ENCODE results near the gene HSPB3. TPM values are rescaled to one million over a fixed set of nuclear protein-coding genes. Genes with fewer than 3 reads are reported as not detected.
"Not testable (repeated sequence)": the region's sequence is repeated elsewhere in the genome, so short reads cannot be mapped to it uniquely, and the experiment has no call there.

Gene HSPB3
- total RNA-seq, 1 donor from 2014 or later, result 1.1 TPM

GRCh38 chr5:54484219-54484894, 28.9 kb downstream of the HSPB3 start:
- H3K36me3 ChIP-seq, result no peaks in the 10 kb centered on the region
- no peak for ATAC-seq
- no peak for TF ChIP-seq CTCF (IDR thresholded peaks at IDR 0.05)
- no peaks in the 10 kb centered on the region for H3K4me1 ChIP-seq
- intact Hi-C loops (cut with DNase I), result no loop called here
- H3K9me3 ChIP-seq, result no peaks in the 10 kb centered on the region
- no peak overlapping the region for H3K27ac ChIP-seq
- no peak overlapping the region for H3K4me3 ChIP-seq
- no peaks in the 10 kb centered on the region for H3K27me3 ChIP-seq
- DNase-seq, result no peak

GRCh38 chr5:54485659-54486058, 30.2 kb downstream of the HSPB3 start:
- intact Hi-C loops (cut with DNase I); H3K4me3 ChIP-seq; H3K36me3 ChIP-seq; H3K4me1 ChIP-seq; DNase-seq; H3K9me3 ChIP-seq; H3K27ac ChIP-seq; ATAC-seq; H3K27me3 ChIP-seq: not testable (repeated sequence)

GRCh38 chr5:54489648-54489979, 34.1 kb downstream of the HSPB3 start:
- DNase-seq; H3K27me3 ChIP-seq; H3K36me3 ChIP-seq; H3K9me3 ChIP-seq; H3K4me3 ChIP-seq; H3K4me1 ChIP-seq; H3K27ac ChIP-seq; ATAC-seq; intact Hi-C loops (cut with DNase I): not testable (repeated sequence)

GRCh38 chr5:54491326-54491725, 35.8 kb downstream of the HSPB3 start:
- H3K9me3 ChIP-seq, result no peaks in the 10 kb centered on the region
- intact Hi-C loops (cut with DNase I), result no loop called here
- ATAC-seq, result no peak

GRCh38 chr5:54492178-54492577, 36.7 kb downstream of the HSPB3 start:
- no peaks in the 10 kb centered on the region for H3K36me3 ChIP-seq
- DNase-seq (no peak), ATAC-seq (peak; percentile 32)
- H3K4me3 ChIP-seq, result no peak overlapping the region
- no peaks in the 10 kb centered on the region for H3K27me3 ChIP-seq
- no peak for TF ChIP-seq CTCF (IDR thresholded peaks at IDR 0.05)
- H3K27ac ChIP-seq, result no peak overlapping the region
- H3K9me3 ChIP-seq, result no peaks in the 10 kb centered on the region
- intact Hi-C loops (cut with DNase I), result no loop called here
- H3K4me1 ChIP-seq, result no peaks in the 10 kb centered on the region

More at GRCh38 chr5:54491326-54491725, 35.8 kb downstream of the HSPB3 start:
- H3K27me3 ChIP-seq, result no peaks in the 10 kb centered on the region
- H3K36me3 ChIP-seq, result no peaks in the 10 kb centered on the region
- no peaks in the 10 kb centered on the region for H3K4me1 ChIP-seq
- H3K4me3 ChIP-seq, result no peak overlapping the region
- H3K27ac ChIP-seq, result no peak overlapping the region
- no peak for DNase-seq
- TF ChIP-seq CTCF (IDR thresholded peaks at IDR 0.05), result no peak

GRCh38 chr5:54495027-54495426, 39.5 kb downstream of the HSPB3 start:
- TF ChIP-seq CTCF (IDR thresholded peaks at IDR 0.05), result no peak
- DNase-seq, result no peak
- ATAC-seq, result no peak
- intact Hi-C loops (cut with DNase I), result no loop called here
- no peaks in the 10 kb centered on the region for H3K4me1 ChIP-seq
- no peaks in the 10 kb centered on the region for H3K9me3 ChIP-seq
- no peak overlapping the region for H3K27ac ChIP-seq
- no peak overlapping the region for H3K4me3 ChIP-seq
- H3K36me3 ChIP-seq, result no peaks in the 10 kb centered on the region
- no peaks in the 10 kb centered on the region for H3K27me3 ChIP-seq

Other genes starting within 250 kb of the HSPB3 start
- 29.5 TPM for gene ARL15, start 145.1 kb upstream of the HSPB3 start, total RNA-seq
- 35.4 TPM for gene SNX18, start 62.1 kb downstream of the HSPB3 start, total RNA-seq

All from upper lobe of right lung (tissue), 1 donor.